Mesothelial cell of epicardium (in vitro differentiated cells): Measurements from ENCODE around the gene VOPP1. TPM values are rescaled to one million over a fixed set of nuclear protein-coding genes. Genes with fewer than 3 reads are reported as not detected.

Experiments
- DNase-seq, 2 experiments: peaks; one replicate each; pipeline ENCODE4 v3.0.0; 2021; ENCODE audit warnings: low spot score in 2 of 2; ENCODE audit not compliant: unreplicated experiment in 2 of 2
- H3K27ac Mint-ChIP-seq: 2 replicates; pipeline ENCODE4 v1.8.0; 2021; ENCODE audit warnings: mixed read lengths
- H3K27me3 Mint-ChIP-seq: 2 replicates; pipeline ENCODE4 v1.8.0; 2021; ENCODE audit warnings: low read depth, mixed read lengths
- H3K36me3 Mint-ChIP-seq: 2 replicates; pipeline ENCODE4 v1.8.0; 2021; ENCODE audit warnings: mixed read lengths
- H3K4me1 Mint-ChIP-seq: 2 replicates; pipeline ENCODE4 v1.8.0; 2021; ENCODE audit warnings: mixed read lengths
- H3K4me3 Mint-ChIP-seq: 2 replicates; pipeline ENCODE4 v1.8.0; 2021; ENCODE audit warnings: mild to moderate bottlenecking, moderate library complexity, mixed read lengths
- H3K9me3 Mint-ChIP-seq: 2 replicates; pipeline ENCODE4 v1.8.0; 2021; ENCODE audit warnings: mixed read lengths
- CTCF ChIP-seq: fragments of 200-600 bp; sonication (generic); IDR thresholded peaks from one replicate; pipeline ENCODE4 v1.5.0; 2021; ENCODE audit warnings: antibody characterized with exemption; ENCODE audit not compliant: unreplicated experiment
- total RNA-seq: library from RNA; stranded (reverse); gene quantifications from 3 replicates; pipeline ENCODE4 v1.2.1, GENCODE V29; 2021

VOPP1 gene
- total RNA-seq, 1 donor from 2014 or later = 42.8 TPM

DNA sequence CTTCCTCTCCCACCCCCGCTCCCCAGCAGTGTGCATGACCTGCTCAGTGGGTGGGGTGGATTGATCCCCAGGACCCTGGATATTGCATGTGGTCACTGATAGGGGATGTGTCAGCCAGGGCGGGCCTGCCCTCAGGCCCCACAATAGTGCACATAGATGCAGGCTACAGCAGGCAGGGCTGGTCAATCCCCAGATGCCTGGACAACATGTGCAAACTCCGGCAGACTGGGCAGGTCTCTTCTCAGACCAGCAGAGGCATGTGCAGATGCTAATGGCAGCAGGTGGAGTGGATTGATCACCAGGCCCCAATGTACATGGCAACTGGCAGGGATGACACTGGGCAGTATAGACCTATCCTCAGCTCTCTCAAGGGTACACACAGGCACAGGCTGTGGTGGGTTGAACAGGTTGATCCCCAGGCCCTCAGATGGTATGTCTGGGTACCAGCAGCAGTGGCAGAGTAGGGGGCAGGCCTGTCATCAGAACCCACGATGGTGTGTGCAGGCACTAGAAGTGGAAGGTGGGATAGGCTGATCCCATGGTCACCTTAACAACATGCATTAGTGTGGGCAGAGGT, 108.5 kb downstream of the VOPP1 start:
- no peak for TF ChIP-seq CTCF
- Mint-ChIP-seq H3K4me3 (no peak overlapping the region), H3K27me3 (no peaks in the 10 kb centered on the region), H3K9me3 (peaks cover 68% of the 10 kb centered on the region), H3K4me1 (no peaks in the 10 kb centered on the region), H3K36me3 (peaks cover 59% of the 10 kb centered on the region), H3K27ac (no peak overlapping the region)
- DNase-seq = no peak

DNA sequence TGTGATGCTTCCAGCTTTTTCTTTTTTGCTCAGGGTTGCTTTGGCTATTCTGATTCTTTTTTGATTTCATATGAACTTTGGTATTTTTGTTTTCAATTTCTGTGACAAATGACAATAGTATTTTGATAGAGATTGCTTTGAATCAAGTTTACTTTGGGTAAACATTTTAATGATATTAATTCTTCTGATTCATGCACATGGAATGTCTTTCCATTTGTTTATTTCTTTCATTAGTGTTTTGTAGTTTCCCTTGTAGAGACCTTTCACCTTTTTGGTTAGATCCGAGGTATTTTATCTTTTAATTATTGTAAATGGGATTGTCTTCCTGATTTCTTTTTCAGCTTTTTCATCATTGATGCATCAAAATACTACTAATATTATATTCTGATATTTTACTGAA, 114.0 kb downstream of the VOPP1 start:
- DNase-seq = no peak
- H3K36me3 Mint-ChIP-seq = peaks cover 21% of the 10 kb centered on the region
- H3K4me1 Mint-ChIP-seq = no peaks in the 10 kb centered on the region
- TF ChIP-seq CTCF = no peak
- peaks cover 69% of the 10 kb centered on the region for H3K9me3 Mint-ChIP-seq
- H3K4me3 Mint-ChIP-seq = no peak overlapping the region
- no peak overlapping the region for H3K27ac Mint-ChIP-seq
- no peaks in the 10 kb centered on the region for H3K27me3 Mint-ChIP-seq

GRCh38 chr7:55457801-55458200, 114.5 kb downstream of the VOPP1 start:
- peaks cover 18% of the 10 kb centered on the region for H3K36me3 Mint-ChIP-seq
- no peak for TF ChIP-seq CTCF
- no peaks in the 10 kb centered on the region for H3K4me1 Mint-ChIP-seq

GRCh38 chr7:55452971-55453370, 119.3 kb downstream of the VOPP1 start:
- DNase-seq = no peak
- no peaks in the 10 kb centered on the region for H3K27me3 Mint-ChIP-seq
- H3K27ac Mint-ChIP-seq = no peak overlapping the region
- no peak for TF ChIP-seq CTCF
- H3K36me3 Mint-ChIP-seq = no peaks in the 10 kb centered on the region
- no peaks in the 10 kb centered on the region for H3K4me1 Mint-ChIP-seq
- peaks cover 25% of the 10 kb centered on the region for H3K9me3 Mint-ChIP-seq
- no peak overlapping the region for H3K4me3 Mint-ChIP-seq

More at GRCh38 chr7:55457801-55458200, 114.5 kb downstream of the VOPP1 start:
- Mint-ChIP-seq H3K27ac (no peak overlapping the region), H3K9me3 (peaks cover 65% of the 10 kb centered on the region), H3K4me3 (no peak overlapping the region), H3K27me3 (no peaks in the 10 kb centered on the region)
- no peak for DNase-seq

DNA sequence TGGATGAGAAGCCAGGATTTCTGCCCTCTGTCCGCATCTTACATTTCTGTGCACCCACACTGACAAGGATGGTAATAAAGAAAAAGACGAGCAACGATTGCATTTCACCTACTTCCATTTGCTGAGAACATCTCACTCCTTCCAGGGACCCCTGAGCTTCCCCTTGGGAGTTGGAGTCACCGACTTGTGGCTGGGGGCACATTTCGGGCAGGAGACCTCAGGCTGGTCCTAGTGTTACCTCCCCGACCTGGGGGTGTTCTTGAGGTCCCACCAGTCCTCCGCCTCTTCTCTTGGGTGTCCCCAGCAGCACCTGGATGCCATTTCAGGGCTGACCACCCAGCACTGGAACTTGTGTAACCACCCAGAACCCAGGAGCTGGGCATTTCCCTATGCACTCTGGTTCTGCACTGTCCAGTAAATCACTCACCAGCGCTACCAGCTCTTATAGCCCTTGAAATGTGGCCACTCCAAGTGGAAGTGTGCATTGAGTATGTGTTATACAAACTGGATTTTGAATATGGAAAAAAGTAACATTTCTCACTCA, 122.2 kb downstream of the VOPP1 start:
- H3K4me1 Mint-ChIP-seq = peaks cover 1% of the 10 kb centered on the region
- TF ChIP-seq CTCF = no peak
- no peak for DNase-seq
- H3K27me3 Mint-ChIP-seq = no peaks in the 10 kb centered on the region
- no peaks in the 10 kb centered on the region for H3K36me3 Mint-ChIP-seq
- no peak overlapping the region for H3K4me3 Mint-ChIP-seq
- H3K27ac Mint-ChIP-seq = no peak overlapping the region
- peaks cover 7% of the 10 kb centered on the region for H3K9me3 Mint-ChIP-seq
